H9 (cell line): ENCODE data around the gene AKT1. TPM values are rescaled to one million over a fixed set of nuclear protein-coding genes. Genes with fewer than 3 reads are reported as not detected.
A peak's percentile ranks its signal among the peaks of the same experiment; 100 is the strongest.

Experiments
- DNase-seq: peaks from one replicate; pipeline ENCODE4 v3.0.0-alpha.2; 2017
- H2AFZ ChIP-seq: one replicate; pipeline ENCODE4 v1.6.1; 2013; ENCODE audit warnings: mild to moderate bottlenecking, low read length, control low read depth, moderate library complexity
- H2AK5ac ChIP-seq: 2 replicates; pipeline ENCODE4 v1.6.1; 2013; ENCODE audit warnings: low read length, control low read depth, mixed read lengths; ENCODE audit not compliant: insufficient read length
- H2BK120ac ChIP-seq: one replicate; pipeline ENCODE4 v1.6.1; 2013; ENCODE audit warnings: low read depth, mild to moderate bottlenecking, low read length, control low read depth, inconsistent platforms; ENCODE audit not compliant: poor library complexity, severe bottlenecking
- H2BK12ac ChIP-seq: 2 replicates; pipeline ENCODE4 v1.6.1; 2013; ENCODE audit warnings: low read length, control low read depth, mixed read lengths, low read depth; ENCODE audit not compliant: insufficient read length
- H2BK15ac ChIP-seq: 2 replicates; pipeline ENCODE4 v1.6.1; 2013; ENCODE audit warnings: low read depth, low read length, control low read depth
- H2BK20ac ChIP-seq: one replicate; pipeline ENCODE4 v1.6.1; 2013; ENCODE audit warnings: low read depth, mild to moderate bottlenecking, low read length, control low read depth, inconsistent platforms; ENCODE audit not compliant: poor library complexity, severe bottlenecking
- H2BK5ac ChIP-seq: 2 replicates; pipeline ENCODE4 v1.6.1; 2013; ENCODE audit warnings: low read length, control low read depth, mixed read lengths; ENCODE audit not compliant: insufficient read length
- H3K14ac ChIP-seq: 2 replicates; pipeline ENCODE4 v1.6.1; 2013; ENCODE audit warnings: low read length, control low read depth; ENCODE audit not compliant: insufficient read depth
- H3K18ac ChIP-seq: 2 replicates; pipeline ENCODE4 v1.6.1; 2013; ENCODE audit warnings: low read depth, mild to moderate bottlenecking, mixed read lengths, low read length, control low read depth; ENCODE audit not compliant: insufficient read length
- H3K23ac ChIP-seq: 2 replicates; pipeline ENCODE4 v1.6.1; 2013; ENCODE audit warnings: low read length, control low read depth, mixed read lengths, low read depth; ENCODE audit not compliant: insufficient read length
- H3K23me2 ChIP-seq: 2 replicates; pipeline ENCODE4 v1.6.1; 2013; ENCODE audit warnings: low read depth, mild to moderate bottlenecking, mixed read lengths, low read length, control low read depth; ENCODE audit not compliant: insufficient read length, poor library complexity, severe bottlenecking
- H3K27ac ChIP-seq: 2 replicates; pipeline ENCODE4 v1.5.1; 2013; ENCODE audit warnings: low read length, control low read depth, mixed read lengths, low read depth; ENCODE audit not compliant: insufficient read length
- H3K27me3 ChIP-seq: 2 replicates; pipeline ENCODE4 v1.6.1; 2013; ENCODE audit warnings: low read length, control low read depth, inconsistent platforms; ENCODE audit not compliant: insufficient read depth
- H3K4ac ChIP-seq: 2 replicates; pipeline ENCODE4 v1.6.1; 2013; ENCODE audit warnings: low read depth, mild to moderate bottlenecking, control low read depth, inconsistent platforms, low read length, moderate library complexity
- H3K4me1 ChIP-seq: 2 replicates; pipeline ENCODE4 v1.6.1; 2013; ENCODE audit warnings: low read length, control low read depth, inconsistent platforms; ENCODE audit not compliant: insufficient read depth
- H3K4me2 ChIP-seq: 2 replicates; pipeline ENCODE4 v1.6.1; 2013; ENCODE audit warnings: low read length, control low read depth, mixed read lengths; ENCODE audit not compliant: insufficient read length, insufficient read depth
- H3K56ac ChIP-seq: 2 replicates; pipeline ENCODE4 v1.6.1; 2013; ENCODE audit warnings: low read depth, mild to moderate bottlenecking, mixed read lengths, low read length, control low read depth; ENCODE audit not compliant: insufficient read length
- H3K79me1 ChIP-seq: 2 replicates; pipeline ENCODE4 v1.6.1; 2013; ENCODE audit warnings: low read depth, mild to moderate bottlenecking, moderate library complexity, low read length, control low read depth, inconsistent platforms; ENCODE audit not compliant: insufficient read depth, poor library complexity, severe bottlenecking
- H3K79me2 ChIP-seq: 2 replicates; pipeline ENCODE4 v1.6.1; 2013; ENCODE audit warnings: low read length, control low read depth, inconsistent platforms; ENCODE audit not compliant: insufficient read depth
- H3K9ac ChIP-seq: 2 replicates; pipeline ENCODE4 v1.6.1; 2013; ENCODE audit warnings: low read length, control low read depth, mixed read lengths; ENCODE audit not compliant: insufficient read length; ENCODE audit errors: extremely low read depth
- H3K9me3 ChIP-seq: one replicate; pipeline ENCODE4 v1.6.1; 2013; ENCODE audit warnings: low read depth, low read length, inconsistent platforms; ENCODE audit not compliant: control insufficient read depth
- H3T11ph ChIP-seq: one replicate; pipeline ENCODE4 v1.6.1; 2013; ENCODE audit warnings: mild to moderate bottlenecking, low read length, control low read depth, inconsistent platforms
- H4K20me1 ChIP-seq: one replicate; pipeline ENCODE4 v1.6.1; 2013; ENCODE audit not compliant: control insufficient read depth, insufficient read length, insufficient read depth
- H4K5ac ChIP-seq: 2 replicates; pipeline ENCODE4 v1.6.1; 2013; ENCODE audit warnings: low read depth, mild to moderate bottlenecking, mixed read lengths, low read length, control low read depth; ENCODE audit not compliant: insufficient read length
- H4K8ac ChIP-seq: replicated peaks from 2 replicates; pipeline ENCODE4 v1.6.1; 2013; ENCODE audit warnings: low read length, control low read depth, mixed read lengths, low read depth; ENCODE audit not compliant: insufficient read length
- H4K91ac ChIP-seq: 2 replicates; pipeline ENCODE4 v1.6.1; 2013; ENCODE audit warnings: low read depth, mild to moderate bottlenecking, moderate library complexity, mixed read lengths, low read length, control low read depth; ENCODE audit not compliant: insufficient read length
- H3K27ac Mint-ChIP-seq, 3 experiments: 2 replicates in 2 of 3; 3 replicates in 1 of 3; pipeline ENCODE4 v1.8.0; 2020 to 2021; ENCODE audit warnings: mixed read lengths in 3 of 3, mild to moderate bottlenecking in 1 of 3, moderate library complexity in 1 of 3
- H3K27me3 Mint-ChIP-seq: 2 replicates; pipeline ENCODE4 v1.8.0; 2021; ENCODE audit warnings: low read depth, mild to moderate bottlenecking, moderate library complexity, mixed read lengths
- H3K36me3 Mint-ChIP-seq, 3 experiments: 2 replicates in 2 of 3; 3 replicates in 1 of 3; pipeline ENCODE4 v1.8.0; 2020 to 2021; ENCODE audit warnings: low read depth in 3 of 3, mixed read lengths in 3 of 3; ENCODE audit not compliant: insufficient read depth in 1 of 3
- H3K4me1 Mint-ChIP-seq, 2 experiments: 2 replicates each; pipeline ENCODE4 v1.8.0; 2020; ENCODE audit warnings: mixed read lengths in 2 of 2
- H3K4me3 Mint-ChIP-seq, 2 experiments: 2 replicates in 1 of 2; 3 replicates in 1 of 2; pipeline ENCODE4 v1.8.0; 2020 to 2021; ENCODE audit warnings: mild to moderate bottlenecking in 2 of 2, mixed read lengths in 2 of 2, moderate library complexity in 1 of 2
- H3K9me3 Mint-ChIP-seq, 2 experiments: 2 replicates in 1 of 2; 3 replicates in 1 of 2; pipeline ENCODE4 v1.8.0; 2020; ENCODE audit warnings: mild to moderate bottlenecking in 2 of 2, mixed read lengths in 2 of 2, moderate library complexity in 1 of 2
- WGBS: extraction: QIAGEN DNeasy Blood & Tissue Kit; methylation state at CpG from one replicate; pipeline ENCODE4 v1.1.7; 2013; ENCODE audit warnings: missing lambda C conversion rate, low lambda C conversion rate, mixed read lengths; ENCODE audit not compliant: insufficient read length; ENCODE audit errors: extremely low coverage; 5-methylcytosine and 5-hydroxymethylcytosine counted together
- total RNA-seq: library from RNA; stranded (reverse); gene quantifications from 2 replicates; pipeline ENCODE4 v1.2.1, GENCODE V29; 2021
- TF ChIP-seq, protein P1 (sequence below): fragments of 200-600 bp; sonication (generic); conservative IDR thresholded peaks from 3 replicates; pipeline ENCODE4 v1.8.0; 2021; ENCODE audit warnings: antibody characterized with exemption, mild to moderate bottlenecking

The AKT1 gene
- total RNA-seq, 1 experiment from 2014 or later, result 101 TPM

DNA sequence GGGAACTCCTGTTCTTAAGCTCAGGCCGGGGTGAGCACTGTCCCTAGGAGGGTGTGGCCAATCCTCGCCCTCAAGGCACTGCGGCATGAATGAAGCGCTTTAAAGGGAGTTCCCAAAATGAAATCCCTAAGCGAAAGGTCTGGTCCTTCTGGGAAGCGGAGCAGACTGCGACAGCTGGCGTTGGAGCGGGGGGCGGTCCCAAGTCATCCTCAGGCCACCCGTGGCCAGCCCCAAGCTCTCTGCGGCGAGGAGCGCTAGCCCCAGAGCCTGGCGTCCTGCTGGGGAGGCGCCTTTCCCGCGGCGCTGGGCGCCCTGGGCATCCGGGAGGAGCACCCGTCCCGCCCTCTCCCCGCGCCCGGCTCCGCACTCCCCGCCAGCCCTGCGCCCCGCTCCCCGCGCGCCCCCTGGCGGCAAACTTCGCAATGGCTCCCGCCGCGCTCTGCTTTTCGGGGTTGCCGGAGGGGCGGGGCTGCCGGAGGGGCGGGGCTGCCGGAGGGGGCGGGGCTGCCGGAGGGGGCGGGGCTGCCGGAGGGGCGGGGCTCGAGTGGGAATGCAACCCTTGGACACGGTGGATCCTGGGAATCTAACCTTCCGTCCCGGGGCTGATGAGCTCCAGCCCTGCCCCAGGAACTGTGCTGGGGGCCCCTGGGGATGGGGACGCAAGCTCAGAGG is 30.8 kb upstream of the AKT1 start:
- no peak overlapping the region for H4K5ac ChIP-seq
- WGBS, result no CpG with 5 or more reads among the region's 54 CpGs
- no peak overlapping the region for H3K14ac ChIP-seq
- peak; percentile 92 for DNase-seq
- no peak overlapping the region; a peak in 1 of 7 replicates for H3K27ac Mint-ChIP-seq
- no peak overlapping the region for H3K23ac ChIP-seq
- peak overlapping the region; percentile 58 for H3K4me2 ChIP-seq
- no peak overlapping the region for H2BK20ac ChIP-seq
- no peaks in the 10 kb centered on the region for H3K9me3 ChIP-seq
- no peak overlapping the region for H2BK12ac ChIP-seq
- H3K4me3 Mint-ChIP-seq, result peak overlapping the region; percentile 67 to 93
- H2BK15ac ChIP-seq, result no peak overlapping the region
- no peak overlapping the region for H3K27ac ChIP-seq
- H4K20me1 ChIP-seq, result no peaks in the 10 kb centered on the region
- TF ChIP-seq, protein P1, sequence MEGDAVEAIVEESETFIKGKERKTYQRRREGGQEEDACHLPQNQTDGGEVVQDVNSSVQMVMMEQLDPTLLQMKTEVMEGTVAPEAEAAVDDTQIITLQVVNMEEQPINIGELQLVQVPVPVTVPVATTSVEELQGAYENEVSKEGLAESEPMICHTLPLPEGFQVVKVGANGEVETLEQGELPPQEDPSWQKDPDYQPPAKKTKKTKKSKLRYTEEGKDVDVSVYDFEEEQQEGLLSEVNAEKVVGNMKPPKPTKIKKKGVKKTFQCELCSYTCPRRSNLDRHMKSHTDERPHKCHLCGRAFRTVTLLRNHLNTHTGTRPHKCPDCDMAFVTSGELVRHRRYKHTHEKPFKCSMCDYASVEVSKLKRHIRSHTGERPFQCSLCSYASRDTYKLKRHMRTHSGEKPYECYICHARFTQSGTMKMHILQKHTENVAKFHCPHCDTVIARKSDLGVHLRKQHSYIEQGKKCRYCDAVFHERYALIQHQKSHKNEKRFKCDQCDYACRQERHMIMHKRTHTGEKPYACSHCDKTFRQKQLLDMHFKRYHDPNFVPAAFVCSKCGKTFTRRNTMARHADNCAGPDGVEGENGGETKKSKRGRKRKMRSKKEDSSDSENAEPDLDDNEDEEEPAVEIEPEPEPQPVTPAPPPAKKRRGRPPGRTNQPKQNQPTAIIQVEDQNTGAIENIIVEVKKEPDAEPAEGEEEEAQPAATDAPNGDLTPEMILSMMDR, result peak; percentile 87
- H3K27me3 ChIP-seq, result peaks cover 8% of the 10 kb centered on the region; the same call in 1 of the 2 replicates
- H2AK5ac ChIP-seq, result no peak overlapping the region
- no peak overlapping the region for H3K56ac ChIP-seq
- H3K79me2 ChIP-seq, result no peaks in the 10 kb centered on the region
- no peak overlapping the region for H2AFZ ChIP-seq
- peaks cover 42% of the 10 kb centered on the region for H3K27me3 Mint-ChIP-seq
- H4K91ac ChIP-seq, result no peak overlapping the region
- H3K23me2 ChIP-seq, result peaks cover 15% of the 10 kb centered on the region
- H3K4ac ChIP-seq, result no peak overlapping the region
- no peak overlapping the region for H3K18ac ChIP-seq
- H3K79me1 ChIP-seq, result no peaks in the 10 kb centered on the region
- H3K4me1 Mint-ChIP-seq, result peaks cover 9 to 14% of the 10 kb centered on the region in 2 experiments; a peak in 3 of 4 replicates
- H4K8ac ChIP-seq, result no peak overlapping the region
- H3K9me3 Mint-ChIP-seq, result peaks cover 10 to 12% of the 10 kb centered on the region in 2 experiments
- no peak overlapping the region for H2BK5ac ChIP-seq
- no peak overlapping the region for H3T11ph ChIP-seq
- peaks cover 0 to 6% (median 5%) of the 10 kb centered on the region in 3 experiments; a peak in 5 of 7 replicates for H3K36me3 Mint-ChIP-seq
- no peak overlapping the region for H3K9ac ChIP-seq
- H3K4me1 ChIP-seq, result no peaks in the 10 kb centered on the region
- no peak overlapping the region for H2BK120ac ChIP-seq
